ENCODE measurements around the gene GREB1. TPM values are rescaled to one million over a fixed set of nuclear protein-coding genes. Genes with fewer than 3 reads are reported as not detected.
A peak's percentile ranks its signal among the peaks of the same experiment; 100 is the strongest.

GREB1 gene
- total RNA-seq, 1 experiment from 2014 or later = 16.5 TPM

DNA sequence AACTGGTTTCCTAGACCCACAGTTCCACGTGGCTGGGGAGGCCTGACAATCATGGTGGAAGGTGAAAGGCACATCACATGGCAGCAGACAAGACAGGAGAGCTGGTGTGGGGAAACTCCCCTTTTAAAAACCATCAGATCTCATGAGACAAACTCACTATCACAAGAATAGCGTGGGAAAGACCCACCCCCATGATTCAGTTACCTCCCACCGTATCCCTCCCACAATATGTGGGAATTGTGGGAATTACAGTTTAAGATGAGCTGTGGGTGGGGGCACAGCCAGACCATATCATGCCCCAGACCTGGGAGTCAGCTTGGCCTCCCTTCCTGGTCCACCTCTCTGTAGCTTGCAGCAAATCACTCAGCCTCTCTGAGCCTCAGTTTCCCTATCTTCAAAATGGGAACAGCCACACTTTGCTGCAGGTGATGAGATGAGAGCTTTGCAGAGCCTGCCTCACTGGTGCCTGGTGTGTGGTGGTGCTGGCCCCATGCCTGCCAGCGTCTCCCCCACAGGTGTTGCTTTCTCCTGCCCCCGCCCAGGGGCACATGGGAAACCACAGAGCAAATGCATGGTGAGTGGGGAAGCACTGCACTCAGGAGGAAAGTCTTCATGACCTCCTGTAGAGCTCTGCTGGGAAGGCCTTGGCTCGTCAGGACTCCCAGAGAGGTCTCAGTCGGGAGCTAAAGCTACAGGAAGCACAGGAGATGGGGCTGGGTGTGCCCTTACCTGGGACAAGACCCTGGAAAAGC is 31.1 kb downstream of the GREB1 start:
- no peak overlapping the region for H3K27ac ChIP-seq (ENCODE audit: insufficient read length, low read depth, low read length)
- no CpG with 5 or more reads among the region's 7 CpGs for WGBS (ENCODE audit: extremely low coverage, insufficient read length, low lambda C conversion rate)
- H3K27ac Mint-ChIP-seq = peak overlapping the region in 1 of 3 experiments; percentile 47; a peak in 1 of 7 replicates

More for the DNA sequence above, 31.1 kb downstream of the GREB1 start:
- Mint-ChIP-seq H3K36me3 (ENCODE audit: insufficient read depth in 1 of 3, low read depth in 3 of 3) (peaks cover 2% of the 10 kb centered on the region in 3 experiments; a peak in 3 of 7 replicates), H3K9me3 (no peaks in the 10 kb centered on the region), H3K4me3 (no peak overlapping the region), H3K4me1 (peaks cover 2 to 6% of the 10 kb centered on the region in 2 experiments; a peak in 2 of 4 replicates), H3K27me3 (ENCODE audit: low read depth) (no peaks in the 10 kb centered on the region)
- Histone ChIP-seq H3K4me2 (ENCODE audit: insufficient read depth, insufficient read length, low read length) (no peak overlapping the region), H2BK5ac (ENCODE audit: insufficient read length, low read length) (no peak overlapping the region), H4K20me1 (ENCODE audit: control insufficient read depth, insufficient read depth, insufficient read length) (no peaks in the 10 kb centered on the region), H3K56ac (ENCODE audit: insufficient read length, low read depth, low read length) (no peak overlapping the region), H3K4me1 (ENCODE audit: insufficient read depth, low read length) (no peaks in the 10 kb centered on the region), H2AFZ (ENCODE audit: low read length) (no peak overlapping the region), H3K9ac (ENCODE audit: extremely low read depth, insufficient read length, low read length) (no peak overlapping the region), H4K5ac (ENCODE audit: insufficient read length, low read depth, low read length) (no peak overlapping the region), H3K9me3 (ENCODE audit: control insufficient read depth, low read depth, low read length) (no peaks in the 10 kb centered on the region), H3K79me2 (ENCODE audit: insufficient read depth, low read length) (no peaks in the 10 kb centered on the region), H3K4ac (ENCODE audit: low read depth, low read length) (no peak overlapping the region), H3T11ph (ENCODE audit: low read length) (no peak overlapping the region), H2BK120ac (ENCODE audit: low read depth, low read length, poor library complexity, severe bottlenecking) (no peak overlapping the region), H2BK12ac (ENCODE audit: insufficient read length, low read depth, low read length) (no peak overlapping the region), H4K91ac (ENCODE audit: insufficient read length, low read depth, low read length) (no peak overlapping the region), H3K23me2 (ENCODE audit: insufficient read length, low read depth, low read length, poor library complexity, severe bottlenecking) (no peaks in the 10 kb centered on the region), H3K23ac (ENCODE audit: insufficient read length, low read depth, low read length) (no peak overlapping the region), H3K14ac (ENCODE audit: insufficient read depth, low read length) (no peak overlapping the region), H2BK20ac (ENCODE audit: low read depth, low read length, poor library complexity, severe bottlenecking) (no peak overlapping the region), H3K79me1 (ENCODE audit: insufficient read depth, low read depth, low read length, poor library complexity, severe bottlenecking) (no peaks in the 10 kb centered on the region), H4K8ac (replicated peaks; ENCODE audit: insufficient read length, low read depth, low read length) (no peak overlapping the region), H3K18ac (ENCODE audit: insufficient read length, low read depth, low read length) (no peak overlapping the region), H2AK5ac (ENCODE audit: insufficient read length, low read length) (no peak overlapping the region), H3K27me3 (ENCODE audit: insufficient read depth, low read length) (no peaks in the 10 kb centered on the region), H2BK15ac (ENCODE audit: low read depth, low read length) (no peak overlapping the region)
- TF ChIP-seq, protein P1, sequence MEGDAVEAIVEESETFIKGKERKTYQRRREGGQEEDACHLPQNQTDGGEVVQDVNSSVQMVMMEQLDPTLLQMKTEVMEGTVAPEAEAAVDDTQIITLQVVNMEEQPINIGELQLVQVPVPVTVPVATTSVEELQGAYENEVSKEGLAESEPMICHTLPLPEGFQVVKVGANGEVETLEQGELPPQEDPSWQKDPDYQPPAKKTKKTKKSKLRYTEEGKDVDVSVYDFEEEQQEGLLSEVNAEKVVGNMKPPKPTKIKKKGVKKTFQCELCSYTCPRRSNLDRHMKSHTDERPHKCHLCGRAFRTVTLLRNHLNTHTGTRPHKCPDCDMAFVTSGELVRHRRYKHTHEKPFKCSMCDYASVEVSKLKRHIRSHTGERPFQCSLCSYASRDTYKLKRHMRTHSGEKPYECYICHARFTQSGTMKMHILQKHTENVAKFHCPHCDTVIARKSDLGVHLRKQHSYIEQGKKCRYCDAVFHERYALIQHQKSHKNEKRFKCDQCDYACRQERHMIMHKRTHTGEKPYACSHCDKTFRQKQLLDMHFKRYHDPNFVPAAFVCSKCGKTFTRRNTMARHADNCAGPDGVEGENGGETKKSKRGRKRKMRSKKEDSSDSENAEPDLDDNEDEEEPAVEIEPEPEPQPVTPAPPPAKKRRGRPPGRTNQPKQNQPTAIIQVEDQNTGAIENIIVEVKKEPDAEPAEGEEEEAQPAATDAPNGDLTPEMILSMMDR (conservative IDR thresholded peaks at IDR 0.05) = no peak
- DNase-seq = no peak
